Activated naive CD8-positive, alpha-beta T cell (primary cell): ENCODE measurements around the gene SUPT16H.

Source experiments
- H3K27ac Mint-ChIP-seq: one replicate; pipeline ENCODE4 v1.8.0; 2021; ENCODE audit warnings: mixed read lengths
- H3K27me3 Mint-ChIP-seq: one replicate; pipeline ENCODE4 v1.8.0; 2021; ENCODE audit warnings: mixed read lengths
- H3K36me3 Mint-ChIP-seq: one replicate; pipeline ENCODE4 v1.8.0; 2021; ENCODE audit warnings: mixed read lengths
- H3K4me1 Mint-ChIP-seq: one replicate; pipeline ENCODE4 v1.8.0; 2021; ENCODE audit warnings: low read depth, mixed read lengths
- H3K4me3 Mint-ChIP-seq: one replicate; pipeline ENCODE4 v1.8.0; 2021; ENCODE audit warnings: mild to moderate bottlenecking, mixed read lengths
- H3K9me3 Mint-ChIP-seq: one replicate; pipeline ENCODE4 v1.8.0; 2021; ENCODE audit warnings: low read depth, mixed read lengths

SUPT16H gene

GRCh38 chr14:21383848-21384493 is at the start of gene SUPT16H:
Gene SUPT16H, minus strand, starts transcription at chr14:21384019. Its CDS starts 92 bp downstream, at chr14:21383927.
- Mint-ChIP-seq H3K9me3 (no peaks in the 10 kb centered on the region), H3K36me3 (peaks cover 10% of the 10 kb centered on the region), H3K4me1 (peaks cover 41% of the 10 kb centered on the region), H3K4me3 (peak within 1 kb of the TSS; percentile 99), H3K27me3 (no peaks in the 10 kb centered on the region), H3K27ac (peak within 1 kb of the TSS; percentile 100)

- Mint-ChIP-seq H3K9me3 (no peaks in the 10 kb centered on the region), H3K4me3 (no peak overlapping the region), H3K4me1 (peaks cover 37% of the 10 kb centered on the region), H3K36me3 (peaks cover 5% of the 10 kb centered on the region), H3K27ac (no peak overlapping the region), H3K27me3 (no peaks in the 10 kb centered on the region)
These were observed 47.3 kb upstream of the SUPT16H start for GRCh38 chr14:21431126-21431525.

- Mint-ChIP-seq H3K36me3 (peaks cover 5% of the 10 kb centered on the region), H3K4me3 (no peak overlapping the region), H3K4me1 (peaks cover 18% of the 10 kb centered on the region), H3K9me3 (no peaks in the 10 kb centered on the region), H3K27me3 (no peaks in the 10 kb centered on the region), H3K27ac (no peak overlapping the region)
These were observed 45.1 kb upstream of the SUPT16H start for GRCh38 chr14:21428930-21429329.

- Mint-ChIP-seq H3K27ac (no peak overlapping the region), H3K4me3 (no peak overlapping the region), H3K27me3 (no peaks in the 10 kb centered on the region), H3K36me3 (peaks cover 5% of the 10 kb centered on the region), H3K4me1 (peaks cover 5% of the 10 kb centered on the region), H3K9me3 (no peaks in the 10 kb centered on the region)
These were observed 42.9 kb upstream of the SUPT16H start for GRCh38 chr14:21426692-21427091.

- peaks cover 5% of the 10 kb centered on the region for H3K4me1 Mint-ChIP-seq
- no peak overlapping the region for H3K27ac Mint-ChIP-seq
- no peak overlapping the region for H3K4me3 Mint-ChIP-seq
- peaks cover 2% of the 10 kb centered on the region for H3K36me3 Mint-ChIP-seq
- H3K9me3 Mint-ChIP-seq: no peaks in the 10 kb centered on the region
- no peaks in the 10 kb centered on the region for H3K27me3 Mint-ChIP-seq
These were observed 35.7 kb upstream of the SUPT16H start for GRCh38 chr14:21419528-21419927.

GRCh38 chr14:21415329-21415728 is 31.5 kb upstream of the SUPT16H start:
- no peak overlapping the region for H3K4me3 Mint-ChIP-seq
- H3K36me3 Mint-ChIP-seq: peaks cover 2% of the 10 kb centered on the region
- H3K27ac Mint-ChIP-seq: no peak overlapping the region
- H3K9me3 Mint-ChIP-seq: no peaks in the 10 kb centered on the region
- H3K4me1 Mint-ChIP-seq: peaks cover 13% of the 10 kb centered on the region
- H3K27me3 Mint-ChIP-seq: no peaks in the 10 kb centered on the region

GRCh38 chr14:21414137-21414631 is 30.4 kb upstream of the SUPT16H start:
- no peaks in the 10 kb centered on the region for H3K27me3 Mint-ChIP-seq
- H3K36me3 Mint-ChIP-seq: peaks cover 2% of the 10 kb centered on the region
- peak overlapping the region; percentile 68 for H3K27ac Mint-ChIP-seq
- H3K9me3 Mint-ChIP-seq: no peaks in the 10 kb centered on the region
- H3K4me1 Mint-ChIP-seq: peaks cover 13% of the 10 kb centered on the region
- no peak overlapping the region for H3K4me3 Mint-ChIP-seq

GRCh38 chr14:21408147-21408546 is 24.3 kb upstream of the SUPT16H start:
- Mint-ChIP-seq H3K4me1 (no peaks in the 10 kb centered on the region), H3K4me3 (no peak overlapping the region), H3K27ac (no peak overlapping the region), H3K9me3 (no peaks in the 10 kb centered on the region), H3K36me3 (peaks cover 16% of the 10 kb centered on the region), H3K27me3 (no peaks in the 10 kb centered on the region)

- no peaks in the 10 kb centered on the region for H3K9me3 Mint-ChIP-seq
- H3K36me3 Mint-ChIP-seq: peaks cover 20% of the 10 kb centered on the region
- H3K4me3 Mint-ChIP-seq: no peak overlapping the region
- no peak overlapping the region for H3K27ac Mint-ChIP-seq
- no peaks in the 10 kb centered on the region for H3K4me1 Mint-ChIP-seq
- no peaks in the 10 kb centered on the region for H3K27me3 Mint-ChIP-seq
These were observed 22.4 kb upstream of the SUPT16H start for GRCh38 chr14:21406213-21406612.

- H3K9me3 Mint-ChIP-seq: no peaks in the 10 kb centered on the region
- peak overlapping the region; percentile 34 for H3K27ac Mint-ChIP-seq
- H3K4me1 Mint-ChIP-seq: no peaks in the 10 kb centered on the region
- no peaks in the 10 kb centered on the region for H3K27me3 Mint-ChIP-seq
- no peak overlapping the region for H3K4me3 Mint-ChIP-seq
- H3K36me3 Mint-ChIP-seq: peaks cover 19% of the 10 kb centered on the region
These were observed 21.3 kb upstream of the SUPT16H start for GRCh38 chr14:21405097-21405496.

- Mint-ChIP-seq H3K9me3 (no peaks in the 10 kb centered on the region), H3K27ac (no peak overlapping the region), H3K27me3 (no peaks in the 10 kb centered on the region), H3K4me1 (no peaks in the 10 kb centered on the region), H3K36me3 (peaks cover 10% of the 10 kb centered on the region), H3K4me3 (no peak overlapping the region)
These were observed 15.6 kb upstream of the SUPT16H start for GRCh38 chr14:21399311-21399870.

GRCh38 chr14:21398901-21399300 is 15.1 kb upstream of the SUPT16H start:
- Mint-ChIP-seq H3K36me3 (peaks cover 11% of the 10 kb centered on the region), H3K27me3 (no peaks in the 10 kb centered on the region), H3K4me3 (no peak overlapping the region), H3K27ac (no peak overlapping the region), H3K4me1 (no peaks in the 10 kb centered on the region), H3K9me3 (no peaks in the 10 kb centered on the region)

- Mint-ChIP-seq H3K36me3 (peaks cover 8% of the 10 kb centered on the region), H3K4me1 (no peaks in the 10 kb centered on the region)
These were observed 11.6 kb upstream of the SUPT16H start for GRCh38 chr14:21395450-21395849.

GRCh38 chr14:21385188-21385904 is 1.5 kb upstream of the SUPT16H start:
- Mint-ChIP-seq H3K4me3 (peak overlapping the region; percentile 99), H3K36me3 (peaks cover 10% of the 10 kb centered on the region), H3K9me3 (no peaks in the 10 kb centered on the region), H3K4me1 (peaks cover 30% of the 10 kb centered on the region), H3K27me3 (no peaks in the 10 kb centered on the region), H3K27ac (peak overlapping the region; percentile 100)

More at GRCh38 chr14:21395450-21395849, 11.6 kb upstream of the SUPT16H start:
- no peaks in the 10 kb centered on the region for H3K27me3 Mint-ChIP-seq
- H3K9me3 Mint-ChIP-seq: no peaks in the 10 kb centered on the region
- H3K4me3 Mint-ChIP-seq: no peak overlapping the region
- H3K27ac Mint-ChIP-seq: no peak overlapping the region

GRCh38 chr14:21384494-21384851 is 654 bp upstream of the SUPT16H start:
- H3K9me3 Mint-ChIP-seq: no peaks in the 10 kb centered on the region
- H3K27me3 Mint-ChIP-seq: no peaks in the 10 kb centered on the region
- peaks cover 10% of the 10 kb centered on the region for H3K36me3 Mint-ChIP-seq
- peak overlapping the region; percentile 99 for H3K4me3 Mint-ChIP-seq
- peaks cover 36% of the 10 kb centered on the region for H3K4me1 Mint-ChIP-seq
- H3K27ac Mint-ChIP-seq: peak overlapping the region; percentile 100
